ENCODE data around the gene LDHD.
"Not testable (repeated sequence)": the region's sequence is repeated elsewhere in the genome, so short reads cannot be mapped to it uniquely, and the experiment has no call there.

The LDHD gene

GRCh38 chr16:75097941-75098901 is 18.4 kb downstream of the LDHD start:
- H3K4me1 ChIP-seq (ENCODE audit: control insufficient read depth, insufficient read depth, low read length), result peaks cover 49% of the 10 kb centered on the region
- 0 out of 2 replicates have a peak, but pooled peaks cover 9% of the 10 kb centered on the region for H3K36me3 ChIP-seq (ENCODE audit: control insufficient read depth, insufficient read depth, low read length)
- H3K9ac ChIP-seq (ENCODE audit: low read length), result no peak overlapping the region
- no peaks in the 10 kb centered on the region for H3K9me3 ChIP-seq (ENCODE audit: control insufficient read depth, insufficient read depth, low read depth, low read length)
- H3K4me3 ChIP-seq (ENCODE audit: low read depth, low read length), result no peak overlapping the region
- H3K27ac ChIP-seq (ENCODE audit: low read depth, low read length), result no peak overlapping the region
- H3K27me3 ChIP-seq (ENCODE audit: control insufficient read depth, insufficient read depth, low read length), result no peaks in the 10 kb centered on the region

DNA sequence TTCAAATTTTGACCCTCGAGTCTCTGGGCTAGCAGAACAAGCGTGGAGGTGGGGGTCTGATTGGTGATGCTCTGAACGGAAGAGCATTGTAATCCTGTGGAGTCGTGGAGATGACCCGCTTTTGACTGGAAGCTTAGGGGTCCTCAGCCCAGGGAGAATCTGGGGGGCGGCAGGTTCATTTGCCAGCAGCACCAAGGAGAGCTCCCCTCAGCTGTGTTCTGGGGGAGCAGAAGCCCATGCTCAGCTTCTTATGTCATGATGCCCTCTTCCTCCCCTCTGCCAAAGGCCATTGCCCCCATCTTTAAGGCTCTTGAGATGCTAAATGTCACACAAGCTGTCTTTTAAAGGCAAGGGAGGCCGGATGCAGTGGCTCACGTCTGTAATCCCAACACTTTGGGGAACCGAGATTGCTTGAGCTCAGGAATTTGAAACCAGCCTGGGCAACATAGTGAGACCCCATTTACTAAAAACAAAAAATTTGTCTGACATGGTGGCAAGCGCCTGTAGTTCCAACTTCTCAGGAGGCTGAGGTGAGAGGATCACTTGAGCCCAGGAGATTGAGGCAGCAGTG is 19.3 kb downstream of the LDHD start:
- H3K27me3 ChIP-seq (ENCODE audit: control insufficient read depth, insufficient read depth, low read length), result no peaks in the 10 kb centered on the region
- peaks cover 53% of the 10 kb centered on the region for H3K4me1 ChIP-seq (ENCODE audit: control insufficient read depth, insufficient read depth, low read length)
- no peak overlapping the region for H3K4me3 ChIP-seq (ENCODE audit: low read depth, low read length)
- no peak overlapping the region for H3K27ac ChIP-seq (ENCODE audit: low read depth, low read length)
- no peak overlapping the region for H3K9ac ChIP-seq (ENCODE audit: low read length)
- H3K36me3 ChIP-seq (ENCODE audit: control insufficient read depth, insufficient read depth, low read length), result 0 out of 2 replicates have a peak, but pooled peaks cover 4% of the 10 kb centered on the region
- H3K9me3 ChIP-seq (ENCODE audit: control insufficient read depth, insufficient read depth, low read depth, low read length), result no peaks in the 10 kb centered on the region

GRCh38 chr16:75096656-75097055 is 19.9 kb downstream of the LDHD start:
- H3K9me3 ChIP-seq (ENCODE audit: control insufficient read depth, insufficient read depth, low read depth, low read length), result no peaks in the 10 kb centered on the region
- peaks cover 53% of the 10 kb centered on the region for H3K4me1 ChIP-seq (ENCODE audit: control insufficient read depth, insufficient read depth, low read length)
- no peaks in the 10 kb centered on the region for H3K27me3 ChIP-seq (ENCODE audit: control insufficient read depth, insufficient read depth, low read length)
- 0 out of 2 replicates have a peak, but pooled peaks cover 4% of the 10 kb centered on the region for H3K36me3 ChIP-seq (ENCODE audit: control insufficient read depth, insufficient read depth, low read length)
- no peak overlapping the region for H3K27ac ChIP-seq (ENCODE audit: low read depth, low read length)
- H3K9ac ChIP-seq (ENCODE audit: low read length), result no peak overlapping the region
- H3K4me3 ChIP-seq (ENCODE audit: low read depth, low read length), result no peak overlapping the region

DNA sequence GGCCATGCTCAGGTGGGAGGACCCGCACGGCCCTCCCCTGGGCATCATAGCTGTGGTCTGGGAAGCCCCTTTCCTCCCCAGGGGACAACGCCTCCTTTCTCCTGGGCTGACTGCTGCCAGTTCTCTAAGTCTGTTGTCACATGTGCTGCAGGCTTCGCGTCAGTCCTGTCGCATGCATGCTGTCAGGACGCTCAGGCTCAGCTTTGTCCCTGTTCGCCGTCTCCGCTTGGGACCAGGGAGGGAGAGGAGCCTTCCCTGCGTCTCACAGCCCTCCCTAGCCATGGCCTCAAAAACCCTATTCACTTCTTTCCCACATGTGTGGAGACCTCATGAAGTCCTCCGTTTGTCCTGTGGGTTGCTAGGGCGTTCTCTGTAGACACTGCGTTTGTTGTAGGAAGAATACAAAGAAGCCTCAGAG is 21.4 kb downstream of the LDHD start:
- Histone ChIP-seq H3K4me3 (ENCODE audit: low read depth, low read length) (no peak overlapping the region), H3K9ac (ENCODE audit: low read length) (no peak overlapping the region), H3K36me3 (ENCODE audit: control insufficient read depth, insufficient read depth, low read length) (0 out of 2 replicates have a peak, but pooled peaks cover 4% of the 10 kb centered on the region), H3K4me1 (ENCODE audit: control insufficient read depth, insufficient read depth, low read length) (peaks cover 50% of the 10 kb centered on the region), H3K9me3 (ENCODE audit: control insufficient read depth, insufficient read depth, low read depth, low read length) (no peaks in the 10 kb centered on the region), H3K27ac (ENCODE audit: low read depth, low read length) (no peak overlapping the region), H3K27me3 (ENCODE audit: control insufficient read depth, insufficient read depth, low read length) (no peaks in the 10 kb centered on the region)

- Histone ChIP-seq H3K9ac (ENCODE audit: low read length) (no peak overlapping the region), H3K27ac (ENCODE audit: low read depth, low read length) (no peak overlapping the region), H3K36me3 (ENCODE audit: control insufficient read depth, insufficient read depth, low read length) (0 out of 2 replicates have a peak, but pooled peaks cover 4% of the 10 kb centered on the region), H3K4me3 (ENCODE audit: low read depth, low read length) (no peak overlapping the region), H3K9me3 (ENCODE audit: control insufficient read depth, insufficient read depth, low read depth, low read length) (no peaks in the 10 kb centered on the region), H3K4me1 (ENCODE audit: control insufficient read depth, insufficient read depth, low read length) (peaks cover 42% of the 10 kb centered on the region), H3K27me3 (ENCODE audit: control insufficient read depth, insufficient read depth, low read length) (no peaks in the 10 kb centered on the region)
Observed at GRCh38 chr16:75093598-75094540, 22.7 kb downstream of the LDHD start.

DNA sequence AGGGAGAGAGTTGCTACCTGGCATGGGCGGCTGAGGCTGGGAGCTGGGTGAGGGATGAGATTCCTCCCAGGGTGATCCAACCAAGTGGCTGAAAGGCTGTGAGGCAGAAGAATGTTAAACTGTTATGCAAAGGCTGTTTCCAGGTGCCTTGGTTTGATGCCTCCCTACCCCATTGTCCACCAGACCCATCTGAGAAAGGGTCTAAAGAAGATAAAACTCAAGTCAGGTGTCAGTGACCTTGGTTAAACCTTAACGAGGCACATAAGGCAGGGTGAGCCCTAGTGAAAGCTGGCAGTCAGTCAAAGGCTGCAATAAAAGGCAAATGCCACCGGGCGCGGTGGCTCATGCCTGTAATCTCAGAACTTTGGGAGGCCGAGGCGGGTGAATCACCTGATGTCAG is 23.8 kb downstream of the LDHD start:
- Histone ChIP-seq H3K4me1 (ENCODE audit: control insufficient read depth, insufficient read depth, low read length) (peaks cover 32% of the 10 kb centered on the region), H3K4me3 (ENCODE audit: low read depth, low read length) (no peak overlapping the region), H3K9ac (ENCODE audit: low read length) (no peak overlapping the region), H3K9me3 (ENCODE audit: control insufficient read depth, insufficient read depth, low read depth, low read length) (no peaks in the 10 kb centered on the region), H3K27ac (ENCODE audit: low read depth, low read length) (no peak overlapping the region), H3K27me3 (ENCODE audit: control insufficient read depth, insufficient read depth, low read length) (no peaks in the 10 kb centered on the region), H3K36me3 (ENCODE audit: control insufficient read depth, insufficient read depth, low read length) (0 out of 2 replicates have a peak, but pooled peaks cover 4% of the 10 kb centered on the region)

DNA sequence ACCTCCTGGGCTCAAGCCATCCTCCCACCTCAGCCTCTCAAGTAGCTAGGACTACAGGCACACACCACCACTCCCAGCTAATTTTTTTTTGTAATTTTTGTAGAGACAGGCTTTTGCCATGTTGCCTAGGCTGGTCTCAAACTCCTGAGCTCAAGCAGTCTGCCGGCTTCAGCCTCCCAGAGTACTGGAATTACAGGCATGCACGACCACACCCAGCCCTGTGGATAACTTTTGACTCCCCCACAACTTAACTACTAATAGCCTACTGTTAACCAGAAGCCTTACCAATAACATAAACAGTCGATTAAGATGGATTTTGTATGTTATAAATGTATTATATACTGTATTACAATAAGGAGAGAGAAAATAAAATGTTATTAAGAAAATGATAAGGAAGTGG is 25.0 kb downstream of the LDHD start:
- H3K27ac ChIP-seq (ENCODE audit: low read depth, low read length); H3K27me3 ChIP-seq (ENCODE audit: control insufficient read depth, insufficient read depth, low read length); H3K36me3 ChIP-seq (ENCODE audit: control insufficient read depth, insufficient read depth, low read length); H3K9ac ChIP-seq (ENCODE audit: low read length); H3K4me3 ChIP-seq (ENCODE audit: low read depth, low read length); H3K9me3 ChIP-seq (ENCODE audit: control insufficient read depth, insufficient read depth, low read depth, low read length): not testable (repeated sequence)
- peaks cover 32% of the 10 kb centered on the region for H3K4me1 ChIP-seq (ENCODE audit: control insufficient read depth, insufficient read depth, low read length)

DNA sequence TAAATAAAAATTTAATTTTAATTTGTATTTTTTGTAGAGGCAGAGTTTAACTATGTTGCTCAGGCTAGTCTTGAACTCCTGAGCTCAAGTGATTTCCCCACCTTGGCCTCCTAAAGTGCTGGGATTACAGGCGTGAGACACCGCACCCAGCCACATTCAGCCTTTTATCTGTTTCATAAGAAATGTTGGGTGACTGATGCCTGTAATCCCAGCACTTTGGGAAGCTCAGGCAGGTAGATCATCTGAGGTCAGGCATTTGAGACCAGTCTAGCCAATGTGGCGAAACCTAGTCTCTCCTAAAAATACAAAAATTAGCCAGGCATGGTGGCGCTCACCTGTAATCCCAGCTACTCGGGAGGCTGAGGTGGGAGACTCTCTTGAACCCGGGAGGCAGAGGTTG is 25.7 kb downstream of the LDHD start:
- H3K4me3 ChIP-seq (ENCODE audit: low read depth, low read length); H3K27me3 ChIP-seq (ENCODE audit: control insufficient read depth, insufficient read depth, low read length); H3K36me3 ChIP-seq (ENCODE audit: control insufficient read depth, insufficient read depth, low read length); H3K9ac ChIP-seq (ENCODE audit: low read length); H3K27ac ChIP-seq (ENCODE audit: low read depth, low read length); H3K9me3 ChIP-seq (ENCODE audit: control insufficient read depth, insufficient read depth, low read depth, low read length): not testable (repeated sequence)
- H3K4me1 ChIP-seq (ENCODE audit: control insufficient read depth, insufficient read depth, low read length), result peaks cover 26% of the 10 kb centered on the region

DNA sequence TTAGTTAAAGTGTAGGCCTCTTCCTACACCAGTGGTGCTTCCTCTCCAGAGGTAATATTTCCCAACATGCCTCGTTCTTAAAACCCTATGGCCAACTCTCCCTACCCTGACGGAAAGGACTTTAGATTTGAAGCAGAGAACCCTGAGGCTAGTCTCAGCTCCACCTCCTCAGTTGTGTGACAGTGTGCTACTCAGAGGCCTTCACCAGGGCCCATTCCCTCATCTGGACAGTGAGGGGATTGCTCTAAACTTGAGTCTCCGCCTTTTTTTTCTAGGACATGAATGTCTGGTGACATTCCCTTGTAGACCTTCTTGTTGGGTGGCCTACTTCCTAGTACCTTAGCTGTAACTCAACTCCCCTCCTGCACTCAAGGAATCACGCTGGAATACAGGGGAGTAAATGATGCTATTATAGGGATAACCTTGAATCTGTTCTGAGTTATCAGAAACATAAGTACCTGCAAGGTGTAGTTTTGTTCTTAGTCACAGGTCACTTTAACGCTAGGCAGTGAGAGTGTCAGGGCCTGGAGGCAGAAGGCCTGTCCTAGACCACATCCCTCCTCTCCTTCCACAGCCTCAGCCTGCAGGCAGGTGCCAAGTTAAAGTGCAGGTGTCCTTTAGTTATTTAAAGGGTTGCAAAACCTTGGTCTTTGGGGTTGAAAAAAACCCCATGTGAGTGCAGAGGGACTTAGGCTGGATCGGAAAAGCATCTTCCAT is 26.9 kb downstream of the LDHD start:
- no peaks in the 10 kb centered on the region for H3K9me3 ChIP-seq (ENCODE audit: control insufficient read depth, insufficient read depth, low read depth, low read length)
- no peaks in the 10 kb centered on the region for H3K27me3 ChIP-seq (ENCODE audit: control insufficient read depth, insufficient read depth, low read length)
- H3K9ac ChIP-seq (ENCODE audit: low read length), result no peak overlapping the region
- H3K4me3 ChIP-seq (ENCODE audit: low read depth, low read length), result no peak overlapping the region
- peaks cover 20% of the 10 kb centered on the region for H3K4me1 ChIP-seq (ENCODE audit: control insufficient read depth, insufficient read depth, low read length)
- H3K36me3 ChIP-seq (ENCODE audit: control insufficient read depth, insufficient read depth, low read length), result no peaks in the 10 kb centered on the region
- H3K27ac ChIP-seq (ENCODE audit: low read depth, low read length), result no peak overlapping the region

- H3K9me3 ChIP-seq (ENCODE audit: control insufficient read depth, insufficient read depth, low read depth, low read length), result no peaks in the 10 kb centered on the region
- no peaks in the 10 kb centered on the region for H3K36me3 ChIP-seq (ENCODE audit: control insufficient read depth, insufficient read depth, low read length)
- H3K27me3 ChIP-seq (ENCODE audit: control insufficient read depth, insufficient read depth, low read length), result no peaks in the 10 kb centered on the region
- no peak overlapping the region for H3K9ac ChIP-seq (ENCODE audit: low read length)
- peaks cover 20% of the 10 kb centered on the region for H3K4me1 ChIP-seq (ENCODE audit: control insufficient read depth, insufficient read depth, low read length)
- H3K27ac ChIP-seq (ENCODE audit: low read depth, low read length), result no peak overlapping the region
- H3K4me3 ChIP-seq (ENCODE audit: low read depth, low read length), result no peak overlapping the region
Observed at GRCh38 chr16:75088934-75089333, 27.6 kb downstream of the LDHD start.

Data from HUES6 (cell line).